SIG-M5 treated with dmso at 0.1 percent for 504 hours (cell line): ENCODE data around the gene NRG3.
"Not testable (repeated sequence)": the region's sequence is repeated elsewhere in the genome, so short reads cannot be mapped to it uniquely, and the experiment has no call there.

Source experiments
- DNase-seq: peaks from one replicate; lab custom pipeline; 2025; ENCODE audit not compliant: unreplicated experiment; lab: John Stamatoyannopoulos, UW

Gene NRG3

GRCh38 chr10:82942286-82943099, 1067.5 kb downstream of the NRG3 start:
- DNase-seq: peak; percentile 68

GRCh38 chr10:82943142-82943541, 1068.1 kb downstream of the NRG3 start:
- DNase-seq: no peak

- DNase-seq: no peak
These were observed 1075.0 kb downstream of the NRG3 start for GRCh38 chr10:82949816-82950575.

GRCh38 chr10:82953331-82953730, 1078.3 kb downstream of the NRG3 start:
- DNase-seq: no peak

GRCh38 chr10:82953909-82954308, 1078.9 kb downstream of the NRG3 start:
- DNase-seq: no peak

GRCh38 chr10:82960421-82961060, 1085.5 kb downstream of the NRG3 start:
- DNase-seq: not testable (repeated sequence)

- no peak for DNase-seq
These were observed 1086.9 kb downstream of the NRG3 start for GRCh38 chr10:82961864-82962263.

- no peak for DNase-seq
These were observed 1091.1 kb downstream of the NRG3 start for GRCh38 chr10:82966130-82966529.

- DNase-seq: no peak
These were observed 1093.5 kb downstream of the NRG3 start for GRCh38 chr10:82968533-82968932.

GRCh38 chr10:82969405-82969804, 1094.4 kb downstream of the NRG3 start:
- peak; percentile 5 for DNase-seq

GRCh38 chr10:82980321-82980720, 1105.3 kb downstream of the NRG3 start:
- no peak for DNase-seq

GRCh38 chr10:82981137-82981723, 1106.2 kb downstream of the NRG3 start:
- no peak for DNase-seq

GRCh38 chr10:82982110-82982608, 1107.2 kb downstream of the NRG3 start:
- DNase-seq: no peak

GRCh38 chr10:82986216-82986615, 1111.2 kb downstream of the NRG3 start:
- DNase-seq: no peak

GRCh38 chr10:83006479-83006878, 1131.5 kb downstream of the NRG3 start:
- not testable (repeated sequence) for DNase-seq

GRCh38 chr10:83007510-83007909, 1132.5 kb downstream of the NRG3 start:
- no peak for DNase-seq

- DNase-seq: no peak
These were observed 1137.9 kb downstream of the NRG3 start for GRCh38 chr10:83012866-83013265.

GRCh38 chr10:83017076-83017867, 1142.3 kb downstream of the NRG3 start:
- DNase-seq: no peak

- DNase-seq: no peak
These were observed 1148.7 kb downstream of the NRG3 start for GRCh38 chr10:83023662-83024061.
